Cardiac muscle cell (in vitro differentiated cells and primary cell): ENCODE measurements around the gene ZFYVE28. TPM values are rescaled to one million over a fixed set of nuclear protein-coding genes. Genes with fewer than 3 reads are reported as not detected.
A peak's percentile ranks its signal among the peaks of the same experiment; 100 is the strongest.

Source experiments
- DNase-seq, 2 donors: peaks; one replicate each; pipeline versions ENCODE4 v3.0.0 to v3.0.0-alpha.2; 2010 to 2017; ENCODE audit warnings: low read depth in 1 of 2, low spot score in 1 of 2
- H3K27ac ChIP-seq: fragments of 200-600 bp; sonication (generic); 2 replicates; pipeline ENCODE4 v1.5.1; 2016
- H3K27me3 ChIP-seq: fragments of 200-600 bp; sonication (generic); 2 replicates; pipeline ENCODE4 v1.6.0; 2016; ENCODE audit warnings: control low read depth
- H3K36me3 ChIP-seq: fragments of 200-600 bp; sonication (generic); 2 replicates; pipeline ENCODE4 v1.5.1; 2016; ENCODE audit warnings: control low read depth
- H3K4me1 ChIP-seq: fragments of 200-600 bp; sonication (generic); 2 replicates; pipeline ENCODE4 v1.8.1; 2017; ENCODE audit warnings: low read depth, mild to moderate bottlenecking, mixed run types
- H3K4me3 ChIP-seq: fragments of 200-600 bp; sonication (generic); 2 replicates; pipeline ENCODE4 v1.5.1; 2016; ENCODE audit warnings: mild to moderate bottlenecking
- H3K9me3 ChIP-seq: fragments of 200-600 bp; sonication (generic); 2 replicates; pipeline ENCODE4 v1.5.1; 2017; ENCODE audit warnings: low read depth, mild to moderate bottlenecking, control low read depth
- CTCF ChIP-seq: IDR thresholded peaks from 2 replicates; pipeline ENCODE4 v1.5.1; 2012; ENCODE audit warnings: low read depth, mild to moderate bottlenecking, low read length
- polyA plus RNA-seq: library from polyadenylated mRNA; unstranded; fragments of >200 nt; fragmentation: Nextera tagmentation; extraction: Ambion mirVana; gene quantifications from 2 replicates; pipeline ENCODE4 v1.2.1, GENCODE V29; 2016
- total RNA-seq: library from RNA; depleted of rRNA; stranded (reverse); fragments of >200 nt; gene quantifications from 2 replicates; pipeline ENCODE4 v1.2.3, GENCODE V29; 2016

ZFYVE28 gene
- total and polyA plus RNA-seq, 2 experiments from 2014 or later = 1.3 to 4.0 TPM

DNA sequence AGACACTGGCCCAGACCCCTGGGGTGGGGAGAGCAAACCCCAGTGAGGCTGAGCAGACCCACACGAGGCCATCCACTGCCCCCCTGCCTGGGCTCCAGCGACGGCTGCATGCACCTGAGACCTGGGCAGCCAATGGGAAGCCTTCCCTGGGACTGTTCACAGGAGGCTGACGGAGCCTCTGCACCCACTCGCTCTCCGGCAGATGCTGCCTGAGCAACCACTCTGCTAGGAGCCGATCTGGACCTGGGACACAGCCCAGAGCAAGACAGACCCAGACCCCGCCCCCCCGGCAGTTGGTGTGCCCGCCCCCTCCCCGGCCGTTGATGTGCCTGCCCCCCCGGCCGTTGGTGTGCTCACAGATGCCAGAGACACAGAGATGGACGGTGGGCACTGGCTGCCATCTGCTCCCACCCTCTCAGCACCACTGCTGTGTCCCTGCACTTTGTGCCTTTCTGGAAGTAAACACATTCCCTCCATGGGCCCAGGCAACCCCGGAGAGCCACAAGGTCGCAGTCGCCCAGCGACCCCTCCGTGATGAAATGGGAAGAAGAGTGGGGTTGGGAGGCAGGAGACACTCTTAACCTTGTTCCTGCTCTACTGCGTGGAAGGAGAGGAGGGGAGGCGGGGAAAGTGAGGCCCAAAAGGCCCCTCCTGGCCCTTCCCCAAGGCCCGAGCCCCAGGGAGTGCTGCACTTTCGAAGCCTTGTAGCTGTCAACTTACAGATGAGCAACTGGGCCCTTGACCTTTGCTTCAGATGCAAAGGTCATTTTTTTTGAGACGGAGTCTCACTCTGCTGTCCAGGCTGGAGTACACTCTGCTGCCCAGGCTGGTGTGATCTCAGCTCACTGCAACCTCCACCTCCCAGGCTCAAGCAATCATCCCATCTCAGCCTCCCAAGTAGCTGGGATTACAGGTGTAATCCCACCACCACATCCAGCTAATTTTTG lies 62.0 kb downstream of the ZFYVE28 start:
- H3K9me3 ChIP-seq = no peaks in the 10 kb centered on the region
- peaks cover 11% of the 10 kb centered on the region for H3K4me1 ChIP-seq
- no peaks in the 10 kb centered on the region for H3K36me3 ChIP-seq
- no peak for TF ChIP-seq CTCF
- DNase-seq = no peak
- H3K27me3 ChIP-seq = no peaks in the 10 kb centered on the region
- no peak overlapping the region for H3K27ac ChIP-seq
- no peak overlapping the region for H3K4me3 ChIP-seq

GRCh38 chr4:2354760-2355159 lies 63.7 kb downstream of the ZFYVE28 start:
- no peak overlapping the region for H3K27ac ChIP-seq
- no peak for DNase-seq

DNA sequence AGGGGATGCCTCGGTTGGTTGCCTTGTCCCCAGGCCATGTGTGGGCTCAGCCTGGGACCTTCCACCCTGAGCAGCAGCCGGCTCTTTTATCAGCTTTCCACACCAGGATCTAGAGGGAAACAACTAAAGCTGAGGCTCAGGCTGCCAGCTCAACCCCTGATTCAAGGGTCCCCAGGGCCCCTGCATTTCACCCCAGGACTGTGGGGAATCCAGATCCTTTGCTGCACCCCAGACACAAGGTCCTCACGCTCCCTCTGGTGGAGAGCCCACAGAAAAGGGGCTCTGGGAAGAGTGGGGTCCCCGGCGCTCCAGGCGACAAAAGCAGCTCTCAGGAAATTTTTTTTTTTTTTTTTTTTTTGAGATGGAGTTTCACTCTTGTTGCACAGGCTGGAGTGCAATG lies 64.3 kb downstream of the ZFYVE28 start:
- peaks cover 11% of the 10 kb centered on the region for H3K4me1 ChIP-seq
- TF ChIP-seq CTCF = peak; percentile 51
- H3K4me3 ChIP-seq = no peak overlapping the region
- no peak overlapping the region for H3K27ac ChIP-seq
- no peaks in the 10 kb centered on the region for H3K9me3 ChIP-seq
- no peaks in the 10 kb centered on the region for H3K36me3 ChIP-seq
- no peaks in the 10 kb centered on the region for H3K27me3 ChIP-seq
- DNase-seq = peak in 1 of 2 donors; percentile 18

More at GRCh38 chr4:2354760-2355159, 63.7 kb downstream of the ZFYVE28 start:
- Histone ChIP-seq H3K4me1 (peaks cover 11% of the 10 kb centered on the region), H3K36me3 (no peaks in the 10 kb centered on the region), H3K27me3 (no peaks in the 10 kb centered on the region), H3K9me3 (no peaks in the 10 kb centered on the region), H3K4me3 (no peak overlapping the region)
- TF ChIP-seq CTCF = no peak

DNA sequence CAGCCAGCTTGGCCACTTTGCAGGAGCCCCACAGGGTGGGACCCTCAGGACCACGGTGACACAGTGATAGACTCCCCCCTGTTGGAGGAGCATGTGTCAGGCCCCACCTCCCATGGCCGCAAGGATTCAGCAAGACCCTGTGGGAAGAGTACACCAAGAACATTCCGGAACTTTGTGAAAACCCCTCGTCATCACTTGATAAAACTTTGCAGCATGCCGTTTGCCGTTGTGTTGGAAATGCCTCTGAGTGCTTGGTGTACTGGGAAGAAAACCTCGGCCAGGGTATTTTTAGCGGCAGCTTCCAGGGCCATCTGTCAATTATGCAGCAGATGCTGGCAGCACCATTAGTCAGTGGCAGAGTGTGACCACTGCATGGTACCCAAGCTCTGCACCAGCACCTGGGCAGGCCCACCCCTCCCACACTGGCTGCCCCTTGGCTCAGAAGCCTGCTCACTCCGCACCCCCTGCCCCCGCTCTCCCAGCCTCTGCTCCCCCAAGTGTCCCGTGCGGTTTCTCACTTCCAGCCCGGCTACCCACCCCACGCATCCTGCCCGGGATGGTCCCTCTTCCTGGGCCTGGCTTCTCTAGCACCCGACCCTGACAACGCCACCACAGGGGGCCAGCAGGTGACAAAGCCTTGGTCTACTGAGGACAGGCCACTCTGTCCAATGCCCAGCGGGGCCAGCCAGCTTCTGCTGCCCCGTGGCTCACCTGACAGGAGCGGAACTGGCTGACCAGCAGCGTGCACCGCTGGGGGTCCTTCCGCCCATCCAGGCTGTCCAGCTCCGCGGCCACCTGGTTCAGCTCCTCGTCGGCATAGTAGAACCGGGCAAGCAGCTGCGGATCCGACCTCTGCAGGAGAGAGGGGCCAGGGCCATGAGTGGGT lies 65.0 kb downstream of the ZFYVE28 start:
- peak overlapping the region; percentile 52 for H3K27ac ChIP-seq
- peak; percentile 69 to 79 for DNase-seq

More for the DNA sequence above, 65.0 kb downstream of the ZFYVE28 start:
- H3K4me1 ChIP-seq = peaks cover 11% of the 10 kb centered on the region
- no peak overlapping the region for H3K4me3 ChIP-seq
- no peaks in the 10 kb centered on the region for H3K36me3 ChIP-seq
- H3K9me3 ChIP-seq = no peaks in the 10 kb centered on the region
- no peak for TF ChIP-seq CTCF
- H3K27me3 ChIP-seq = no peaks in the 10 kb centered on the region
